Psoas muscle (tissue), 8 donors: Measurements from ENCODE around the gene MB21D2. TPM values are rescaled to one million over a fixed set of nuclear protein-coding genes. Genes with fewer than 3 reads are reported as not detected.

Experiments
- ATAC-seq, 4 donors: fragments of 200-7000 bp; cut with Tn5 transposase; one replicate each; pipeline ENCODE4 v1.9.1; 2020; ENCODE audit warnings: moderate library complexity in 3 of 4, mild to moderate bottlenecking in 2 of 4
- DNase-seq, 2 donors: peaks; one replicate each; pipeline ENCODE4 v3.0.0-alpha.2; 2020
- H3K27ac ChIP-seq: fragments of 200-600 bp; one replicate; pipeline ENCODE4 v1.8.0; 2022
- H3K27me3 ChIP-seq, 3 donors: fragments of 200-600 bp in 1 of 3; one replicate each; pipeline versions ENCODE4 v1.6.1 to v1.8.0; 2013 to 2022; ENCODE audit warnings: low read length in 2 of 3, mild to moderate bottlenecking in 2 of 3, moderate library complexity in 1 of 3; ENCODE audit not compliant: insufficient read depth in 3 of 3
- H3K36me3 ChIP-seq, 2 donors: fragments of 200-600 bp in 1 of 2; one replicate each; pipeline versions ENCODE4 v1.6.1 to v1.8.0; 2013 to 2022; ENCODE audit warnings: low read depth in 1 of 2, mild to moderate bottlenecking in 1 of 2, moderate library complexity in 1 of 2; ENCODE audit not compliant: insufficient read depth in 1 of 2
- H3K4me1 ChIP-seq: fragments of 200-600 bp; one replicate; pipeline ENCODE4 v1.8.0; 2022
- H3K4me3 ChIP-seq: fragments of 200-600 bp; one replicate; pipeline ENCODE4 v1.8.0; 2022; ENCODE audit warnings: mild to moderate bottlenecking
- H3K9me3 ChIP-seq: fragments of 200-600 bp; one replicate; pipeline ENCODE4 v1.8.0; 2022
- CTCF ChIP-seq: fragments of 200-600 bp; IDR thresholded peaks from one replicate; pipeline ENCODE4 v1.8.0; 2022; ENCODE audit warnings: antibody characterized with exemption
- WGBS, 3 donors: extraction: QIAGEN DNeasy Blood & Tissue Kit; methylation state at CpG; one replicate each; pipeline versions ENCODE4 v1.1.6 to v1.1.7; 2013; 5-methylcytosine and 5-hydroxymethylcytosine counted together
- intact Hi-C, 2 donors: fragments of 100-400 bp; cut with DNase I; formaldehyde crosslinking; loops; one replicate each; pipeline versions ENCODE4 v1.11.0 to v1.14.2; 2022
- polyA plus RNA-seq, 3 donors: library from polyadenylated mRNA; stranded (reverse); fragments of 200-250 nt; gene quantifications; one replicate each; pipeline ENCODE4 v1.2.3, GENCODE V29; 2013
- total RNA-seq, 4 donors: library from RNA; stranded (reverse); fragmentation: NEBNext Ultra II Directional in 2 of 4; extraction: Animal tissue kit (Norgen Biotek cat#: 25700) in 2 of 4; gene quantifications; one replicate each; pipeline versions ENCODE4 v1.2.1 to v1.2.4, GENCODE V29; 2021 to 2023
- donor health status: healthy with polysubstance abuse.
- donor health status: DM: no; HTN: no; CAD: no; lungs with moderate emphysema.
- donor health status: Bipolar disorder and iron deficiency.
- donor health status: healthy.
- donor health status: DM: yes; HTN: yes; CAD: no.
- donor health status: DM: no; HTN: no; CAD: no.
- donor health status: DM: no; HTN: no; CAD: no.
- donor health status: DM: yes; HTN: yes; CAD: no.

MB21D2 gene
- total and polyA plus RNA-seq, 7 donors, result 0.61 to 2.6 (median 1.3) TPM

- DNase-seq (no peak), ATAC-seq (no peak)
- H3K27ac ChIP-seq, result no peak overlapping the region
- H3K36me3 ChIP-seq, result no peaks in the 10 kb centered on the region
- intact Hi-C loops, result no loop called here
- no peak for TF ChIP-seq CTCF
- H3K4me3 ChIP-seq, result no peak overlapping the region
- H3K4me1 ChIP-seq, result no peaks in the 10 kb centered on the region
- H3K9me3 ChIP-seq, result peaks cover 5% of the 10 kb centered on the region
- no peaks in the 10 kb centered on the region for H3K27me3 ChIP-seq
- WGBS, 3 donors, result 94 to 100% (median 100%) methylated on average over 1 of the region's 1 CpG
Observed at GRCh38 chr3:192906940-192907339, 10.7 kb downstream of the MB21D2 start.

GRCh38 chr3:192905980-192906678, 11.5 kb downstream of the MB21D2 start:
- 75 to 91% (median 80%) methylated on average over 3 of the region's 3 CpGs for WGBS, 3 donors
- Histone ChIP-seq H3K36me3 (no peaks in the 10 kb centered on the region), H3K9me3 (peaks cover 5% of the 10 kb centered on the region), H3K4me3 (no peak overlapping the region), H3K27me3 (no peaks in the 10 kb centered on the region), H3K4me1 (no peaks in the 10 kb centered on the region), H3K27ac (no peak overlapping the region)
- no peak for ATAC-seq
- no peak for DNase-seq
- intact Hi-C loops, result no loop called here
- TF ChIP-seq CTCF, result no peak

GRCh38 chr3:192904632-192905289, 12.9 kb downstream of the MB21D2 start:
- no peak overlapping the region for H3K4me3 ChIP-seq
- WGBS, 3 donors, result 41 to 52% (median 47%) methylated on average over 10 of the region's 10 CpGs

GRCh38 chr3:192902549-192902948, 15.1 kb downstream of the MB21D2 start:
- ATAC-seq, result no peak
- no peaks in the 10 kb centered on the region for H3K36me3 ChIP-seq
- no peak overlapping the region for H3K27ac ChIP-seq
- no peak for TF ChIP-seq CTCF
- WGBS, 3 donors, result 90 to 93% (median 93%) methylated on average over 4 of the region's 4 CpGs
- no peaks in the 10 kb centered on the region for H3K4me1 ChIP-seq
- DNase-seq, result no peak
- H3K4me3 ChIP-seq, result no peak overlapping the region
- intact Hi-C loops, result no loop called here
- H3K9me3 ChIP-seq, result peaks cover 5% of the 10 kb centered on the region
- H3K27me3 ChIP-seq, result no peaks in the 10 kb centered on the region

More at GRCh38 chr3:192904632-192905289, 12.9 kb downstream of the MB21D2 start:
- ATAC-seq (peak; percentile 57 to 91 (median 68)), DNase-seq (no peak)
- Histone ChIP-seq H3K9me3 (peaks cover 5% of the 10 kb centered on the region), H3K36me3 (no peaks in the 10 kb centered on the region), H3K27me3 (no peaks in the 10 kb centered on the region), H3K27ac (no peak overlapping the region), H3K4me1 (no peaks in the 10 kb centered on the region)
- no peak for TF ChIP-seq CTCF
- intact Hi-C loops, result no loop called here
